Caco-2 (cell line): Measurements from ENCODE around the gene RILP. TPM values are rescaled to one million over a fixed set of nuclear protein-coding genes. Genes with fewer than 3 reads are reported as not detected.
A peak's percentile ranks its signal among the peaks of the same experiment; 100 is the strongest.

Experiments
- Bru-seq: library from RNA; stranded (reverse); fragments of 400-500 nt; gene quantifications from one replicate; lab custom pipeline; 2021; lab: Mats Ljungman, UMichigan
- BruChase-seq, 2 experiments: library from RNA; stranded (reverse); fragments of 400-500 nt; gene quantifications; one replicate each; lab custom pipeline; 2021; lab: Mats Ljungman, UMichigan
- BruUV-seq: library from RNA; stranded (reverse); fragments of 400-500 nt; replicated peaks from 2 replicates; lab custom pipeline; 2021; lab: Mats Ljungman, UMichigan
- CTCF ChIA-PET: fragments of 300-600 bp; sonication (Branson Sonifier 250); formaldehyde crosslinking; loops from one replicate; lab custom pipeline; 2022; ENCODE audit warnings: antibody characterized with exemption; lab: Charles Lee
- POLR2A ChIA-PET: fragments of 300-600 bp; sonication (Branson Sonifier 250); formaldehyde crosslinking; loops from one replicate; lab custom pipeline; 2022; ENCODE audit warnings: antibody characterized with exemption; lab: Charles Lee
- DNase-seq, 2 experiments: peaks; one replicate each; pipeline versions ENCODE4 v3.0.0 to v3.0.0-alpha.2; 2020 to 2022
- H3K27me3 ChIP-seq: replicated peaks from 2 replicates; pipeline ENCODE4 v1.6.0; 2011; ENCODE audit warnings: low read length; ENCODE audit not compliant: control insufficient read depth, insufficient read depth
- H3K36me3 ChIP-seq: 2 replicates; pipeline ENCODE4 v1.5.1; 2011; ENCODE audit warnings: low read length; ENCODE audit not compliant: control insufficient read depth, insufficient read depth
- H3K4me1 ChIP-seq: fragments of 250-450 bp; sonication (Bioruptor Pico); 2 replicates; pipeline ENCODE4 v1.5.1; 2020; ENCODE audit warnings: mild to moderate bottlenecking
- H3K4me3 ChIP-seq: 2 replicates; pipeline ENCODE4 v1.5.1; 2011; ENCODE audit warnings: low read depth, mild to moderate bottlenecking, control low read depth, low read length
- H3K9me3 ChIP-seq: fragments of 250-450 bp; sonication (Bioruptor Pico); 2 replicates; pipeline ENCODE4 v1.5.1; 2020; ENCODE audit warnings: mild to moderate bottlenecking, moderate library complexity
- H3K27ac Mint-ChIP-seq: one replicate; pipeline ENCODE4 v1.8.0; 2022; ENCODE audit warnings: mixed read lengths; ENCODE audit not compliant: unreplicated experiment
- H3K27me3 Mint-ChIP-seq: one replicate; pipeline ENCODE4 v1.8.0; 2022; ENCODE audit warnings: mixed read lengths; ENCODE audit not compliant: insufficient read depth, unreplicated experiment
- H3K36me3 Mint-ChIP-seq: one replicate; pipeline ENCODE4 v1.8.0; 2022; ENCODE audit warnings: mild to moderate bottlenecking, mixed read lengths; ENCODE audit not compliant: insufficient read depth, unreplicated experiment
- H3K4me1 Mint-ChIP-seq: one replicate; pipeline ENCODE4 v1.8.0; 2022; ENCODE audit warnings: low read depth, mixed read lengths; ENCODE audit not compliant: unreplicated experiment
- H3K4me3 Mint-ChIP-seq: one replicate; pipeline ENCODE4 v1.8.0; 2022; ENCODE audit warnings: mild to moderate bottlenecking, moderate library complexity, mixed read lengths; ENCODE audit not compliant: unreplicated experiment
- H3K9me3 Mint-ChIP-seq: one replicate; pipeline ENCODE4 v1.8.0; 2022; ENCODE audit warnings: mixed read lengths; ENCODE audit not compliant: unreplicated experiment
- intact Hi-C: fragments of 100-400 bp; cut with micrococcal nuclease; formaldehyde crosslinking; loops from one replicate; pipeline ENCODE4 v1.10.0; 2022; ENCODE audit not compliant: unreplicated experiment
- long read RNA-seq: library from polyadenylated mRNA; stranded (forward); transcript quantifications from one replicate; pipeline ENCODE4 v2.0.0, GENCODE V29; 2022
- total RNA-seq: library from RNA; stranded (reverse); gene quantifications from 2 replicates; pipeline ENCODE4 v1.2.3, GENCODE V29; 2022
- TF ChIP-seq, protein P1 (sequence below), 2 experiments: fragments of 200-600 bp in 1 of 2; IDR thresholded peaks; 1 replicate in 1 of 2; 2 replicates in 1 of 2; pipeline versions ENCODE4 v1.5.1 to v1.8.0; 2011 to 2022; ENCODE audit warnings: antibody characterized with exemption in 1 of 2, control low read depth in 1 of 2, inconsistent platforms in 1 of 2, low read depth in 1 of 2, low read length in 1 of 2, mild to moderate bottlenecking in 1 of 2, moderate library complexity in 1 of 2; ENCODE audit not compliant: insufficient read depth in 1 of 2, severe bottlenecking in 1 of 2, unreplicated experiment in 1 of 2

The RILP gene, protein sequence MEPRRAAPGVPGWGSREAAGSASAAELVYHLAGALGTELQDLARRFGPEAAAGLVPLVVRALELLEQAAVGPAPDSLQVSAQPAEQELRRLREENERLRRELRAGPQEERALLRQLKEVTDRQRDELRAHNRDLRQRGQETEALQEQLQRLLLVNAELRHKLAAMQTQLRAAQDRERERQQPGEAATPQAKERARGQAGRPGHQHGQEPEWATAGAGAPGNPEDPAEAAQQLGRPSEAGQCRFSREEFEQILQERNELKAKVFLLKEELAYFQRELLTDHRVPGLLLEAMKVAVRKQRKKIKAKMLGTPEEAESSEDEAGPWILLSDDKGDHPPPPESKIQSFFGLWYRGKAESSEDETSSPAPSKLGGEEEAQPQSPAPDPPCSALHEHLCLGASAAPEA
- total RNA-seq (4.2 and 6.9 TPM in 2 replicates), Bru-seq, nascent RNA (percentile 40 among the genes with signal in this experiment), BruChase-seq, experiment 1, labeled RNA remaining after a 2-hour chase (percentile 40 among the genes with signal in this experiment), BruChase-seq, experiment 2, labeled RNA remaining after a 6-hour chase (percentile 51 among the genes with signal in this experiment)
- long read RNA-seq, transcript RILP-201 (8 exons, 1,771 nt): major isoform, 8 of 12 reads
- long read RNA-seq, partial matches to known transcripts: 1 of 12 reads
- long read RNA-seq, other reads (novel, unspliced or antisense): 3 of 12 reads

DNA sequence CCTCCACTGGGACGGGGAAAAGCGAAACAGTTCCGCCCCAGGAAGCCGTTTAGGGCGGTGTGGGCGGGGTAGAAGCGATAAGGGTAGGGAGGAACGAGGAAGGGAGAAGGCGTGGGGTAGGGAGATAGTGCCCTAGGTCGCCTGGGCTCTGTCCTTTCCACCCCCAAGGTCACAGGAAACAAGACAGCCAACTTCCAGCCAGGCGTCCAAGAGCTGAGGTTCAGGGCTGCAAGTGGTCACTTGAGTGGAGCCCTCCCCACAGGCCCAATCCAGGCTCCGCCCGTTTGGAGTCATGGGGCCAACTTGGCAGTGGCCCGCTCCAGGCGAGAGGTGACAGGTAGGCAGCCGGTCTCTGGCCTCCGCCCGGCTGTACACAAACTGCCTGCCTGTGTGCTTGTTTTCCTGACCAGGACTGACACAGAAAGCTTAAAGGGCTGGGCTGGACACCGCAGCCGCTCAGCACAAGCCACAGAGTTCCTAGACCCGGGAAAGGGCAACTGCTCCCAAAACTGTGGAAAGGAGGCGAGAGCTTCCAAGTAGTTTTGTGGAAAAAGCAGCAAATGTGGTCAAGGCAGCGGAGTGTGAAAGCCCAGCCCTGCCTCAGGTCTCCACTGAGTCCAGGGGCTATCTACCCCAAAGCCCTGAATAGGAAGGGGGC is at the start of gene RILP:
Gene RILP, minus strand, starts transcription at position 23 of the 658 bp plus-strand sequence. CDS start 62 bp downstream, outside the sequence.
- TSS peak; percentile 82 for BruUV-seq
- Mint-ChIP-seq H3K36me3 (peaks cover 51% of the 10 kb centered on the region), H3K4me3 (peak within 1 kb of the TSS; percentile 73), H3K4me1 (peaks cover 6% of the 10 kb centered on the region), H3K27ac (peak within 1 kb of the TSS; percentile 35), H3K9me3 (no peaks in the 10 kb centered on the region), H3K27me3 (no peaks in the 10 kb centered on the region)
- TF ChIP-seq, protein P1, sequence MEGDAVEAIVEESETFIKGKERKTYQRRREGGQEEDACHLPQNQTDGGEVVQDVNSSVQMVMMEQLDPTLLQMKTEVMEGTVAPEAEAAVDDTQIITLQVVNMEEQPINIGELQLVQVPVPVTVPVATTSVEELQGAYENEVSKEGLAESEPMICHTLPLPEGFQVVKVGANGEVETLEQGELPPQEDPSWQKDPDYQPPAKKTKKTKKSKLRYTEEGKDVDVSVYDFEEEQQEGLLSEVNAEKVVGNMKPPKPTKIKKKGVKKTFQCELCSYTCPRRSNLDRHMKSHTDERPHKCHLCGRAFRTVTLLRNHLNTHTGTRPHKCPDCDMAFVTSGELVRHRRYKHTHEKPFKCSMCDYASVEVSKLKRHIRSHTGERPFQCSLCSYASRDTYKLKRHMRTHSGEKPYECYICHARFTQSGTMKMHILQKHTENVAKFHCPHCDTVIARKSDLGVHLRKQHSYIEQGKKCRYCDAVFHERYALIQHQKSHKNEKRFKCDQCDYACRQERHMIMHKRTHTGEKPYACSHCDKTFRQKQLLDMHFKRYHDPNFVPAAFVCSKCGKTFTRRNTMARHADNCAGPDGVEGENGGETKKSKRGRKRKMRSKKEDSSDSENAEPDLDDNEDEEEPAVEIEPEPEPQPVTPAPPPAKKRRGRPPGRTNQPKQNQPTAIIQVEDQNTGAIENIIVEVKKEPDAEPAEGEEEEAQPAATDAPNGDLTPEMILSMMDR (IDR thresholded peaks at IDR 0.05; ENCODE audit: insufficient read depth in 1 of 2, low read depth in 1 of 2, low read length in 1 of 2, severe bottlenecking in 1 of 2, unreplicated experiment in 1 of 2): no peak
- POLR2A ChIA-PET: interaction anchor here (0.6 to 2.0 kb wide), 11 partner anchors 11 to 134 kb away, joined by 3 to 12 read pairs (median 4); partner anchors contain the start of genes INPP5K and PITPNA
- Histone ChIP-seq H3K4me3 (peak within 1 kb of the TSS; percentile 82), H3K27me3 (no peaks in the 10 kb centered on the region), H3K36me3 (peaks cover 16% of the 10 kb centered on the region), H3K4me1 (peaks cover 8% of the 10 kb centered on the region; the same call in 1 of the 2 replicates), H3K9me3 (no peaks in the 10 kb centered on the region)
- peak; percentile 74 to 82 for DNase-seq
- intact Hi-C loops: no loop called here
- CTCF ChIA-PET: interaction anchor here (0.7 to 2.0 kb wide), 11 partner anchors 18 to 259 kb away, joined by 3 to 14 read pairs (median 6); partner anchors contain the start of gene INPP5K

DNA sequence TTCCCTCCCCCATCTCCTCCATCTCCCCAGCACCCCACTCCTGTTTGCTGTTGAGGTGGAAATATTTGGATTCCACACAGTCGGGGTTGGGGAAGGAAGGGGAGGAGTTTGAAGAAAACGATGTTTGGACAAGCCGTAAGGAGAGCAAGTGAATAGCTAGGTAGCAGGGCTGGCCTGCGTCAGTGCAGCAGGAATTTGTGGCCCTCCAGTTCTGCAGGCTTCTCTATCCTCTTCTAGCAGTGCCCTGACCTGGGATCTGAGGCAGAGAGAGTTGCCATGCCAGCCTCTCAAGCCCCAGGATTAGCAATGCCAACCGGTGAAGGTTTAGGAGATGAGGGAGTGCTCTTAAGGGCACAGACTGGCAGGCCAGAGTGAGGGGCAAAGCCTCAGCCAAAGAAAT is 48.0 kb upstream of the RILP start:
- Histone ChIP-seq H3K36me3 (no peaks in the 10 kb centered on the region), H3K4me1 (peaks cover 5% of the 10 kb centered on the region; the same call in 1 of the 2 replicates), H3K9me3 (no peaks in the 10 kb centered on the region), H3K4me3 (no peak overlapping the region), H3K27me3 (no peaks in the 10 kb centered on the region)
- ChIA-PET POLR2A (interaction anchor here (0.7 to 1.1 kb wide), 3 partner anchors 12 to 184 kb away, joined by 3 to 9 read pairs (median 4); partner anchors contain the start of gene TLCD2), CTCF (no interaction called here)
- no peak for DNase-seq
- Mint-ChIP-seq H3K36me3 (no peaks in the 10 kb centered on the region), H3K4me1 (no peaks in the 10 kb centered on the region), H3K27ac (no peak overlapping the region), H3K27me3 (no peaks in the 10 kb centered on the region), H3K9me3 (no peaks in the 10 kb centered on the region), H3K4me3 (no peak overlapping the region)
- intact Hi-C loops: no loop called here
- no TSS peak for BruUV-seq
- TF ChIP-seq, protein P1 (IDR thresholded peaks at IDR 0.05; ENCODE audit: insufficient read depth in 1 of 2, low read depth in 1 of 2, low read length in 1 of 2, severe bottlenecking in 1 of 2, unreplicated experiment in 1 of 2): no peak

DNA sequence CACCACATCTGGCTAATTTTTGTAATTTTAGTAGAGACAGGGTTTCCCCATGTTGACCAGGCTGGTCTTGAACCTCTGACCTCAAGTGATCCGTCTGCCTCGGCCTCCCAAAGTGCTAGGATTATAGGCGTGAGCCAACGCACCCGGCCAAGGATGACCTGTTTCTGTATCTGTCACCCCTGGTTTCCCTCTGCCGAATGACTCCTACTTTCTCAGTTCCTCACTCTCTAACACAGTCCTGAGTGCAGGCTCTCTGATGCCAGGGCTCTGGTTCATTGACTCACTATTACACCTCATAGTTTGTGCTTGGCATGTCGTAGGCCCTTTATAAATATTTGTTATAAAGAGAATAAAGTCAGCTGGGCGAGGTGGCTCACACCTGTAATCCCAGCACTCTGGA is 45.7 kb upstream of the RILP start:
- intact Hi-C loops: no loop called here
- TF ChIP-seq, protein P1 (IDR thresholded peaks at IDR 0.05; ENCODE audit: insufficient read depth in 1 of 2, low read depth in 1 of 2, low read length in 1 of 2, severe bottlenecking in 1 of 2, unreplicated experiment in 1 of 2): no peak
- Histone ChIP-seq H3K4me3 (no peak overlapping the region), H3K4me1 (peaks cover 5% of the 10 kb centered on the region; the same call in 1 of the 2 replicates), H3K27me3 (no peaks in the 10 kb centered on the region), H3K9me3 (no peaks in the 10 kb centered on the region), H3K36me3 (no peaks in the 10 kb centered on the region)
- H3K9me3 Mint-ChIP-seq: peaks cover 7% of the 10 kb centered on the region
- no peaks in the 10 kb centered on the region for H3K27me3 Mint-ChIP-seq
- ChIA-PET CTCF (no interaction called here), POLR2A (no interaction called here)
- no TSS peak for BruUV-seq
- no peak for DNase-seq
- no peak overlapping the region for H3K4me3 Mint-ChIP-seq
- no peaks in the 10 kb centered on the region for H3K4me1 Mint-ChIP-seq
- H3K36me3 Mint-ChIP-seq: no peaks in the 10 kb centered on the region
- H3K27ac Mint-ChIP-seq: no peak overlapping the region
